BLaER1 (cell line): ENCODE measurements around the gene SND1.

ENCODE experiments used
- H3K27ac ChIP-seq: shearing (Covaris generic); formaldehyde crosslinking; 2 replicates; pipeline ENCODE4 v1.8.1; 2022
- H3K27me3 ChIP-seq: shearing (Covaris generic); formaldehyde crosslinking; 2 replicates; pipeline ENCODE4 v1.8.1; 2022
- H3K36me3 ChIP-seq: shearing (Covaris generic); formaldehyde crosslinking; 2 replicates; pipeline ENCODE4 v1.8.1; 2022
- H3K4me1 ChIP-seq: shearing (Covaris generic); formaldehyde crosslinking; 2 replicates; pipeline ENCODE4 v1.8.1; 2022
- H3K4me2 ChIP-seq: shearing (Covaris generic); formaldehyde crosslinking; 2 replicates; pipeline ENCODE4 v1.8.1; 2022
- H3K4me3 ChIP-seq: shearing (Covaris generic); formaldehyde crosslinking; 2 replicates; pipeline ENCODE4 v1.8.1; 2022
- H3K9ac ChIP-seq: shearing (Covaris generic); formaldehyde crosslinking; 2 replicates; pipeline ENCODE4 v1.8.1; 2022
- H3K9me3 ChIP-seq: shearing (Covaris generic); formaldehyde crosslinking; 2 replicates; pipeline ENCODE4 v1.8.1; 2022
- H4K20me1 ChIP-seq: shearing (Covaris generic); formaldehyde crosslinking; 2 replicates; pipeline ENCODE4 v1.8.1; 2022
- Cebpa-rat ChIP-seq: shearing (Covaris generic); IDR thresholded peaks from 2 replicates; pipeline ENCODE4 v1.8.1; 2022

SND1 gene

GRCh38 chr7:127893547-127893946 is 241.6 kb downstream of the SND1 start:
- TF ChIP-seq Cebpa-rat: no peak
- H3K4me1 ChIP-seq: peaks cover 17% of the 10 kb centered on the region
- no peaks in the 10 kb centered on the region for H3K27me3 ChIP-seq
- peaks cover 7% of the 10 kb centered on the region; the same call in 1 of the 2 replicates for H4K20me1 ChIP-seq
- H3K4me2 ChIP-seq: no peak overlapping the region
- no peak overlapping the region for H3K4me3 ChIP-seq
- H3K27ac ChIP-seq: no peak overlapping the region
- no peak overlapping the region for H3K9ac ChIP-seq
- H3K36me3 ChIP-seq: peaks cover 75% of the 10 kb centered on the region
- H3K9me3 ChIP-seq: no peaks in the 10 kb centered on the region

- Histone ChIP-seq H3K4me2 (no peak overlapping the region), H3K36me3 (peaks cover 66% of the 10 kb centered on the region), H3K27me3 (no peaks in the 10 kb centered on the region), H3K27ac (no peak overlapping the region), H3K4me3 (no peak overlapping the region), H3K4me1 (peaks cover 21% of the 10 kb centered on the region), H4K20me1 (peaks cover 7% of the 10 kb centered on the region; the same call in 1 of the 2 replicates), H3K9ac (no peak overlapping the region), H3K9me3 (no peaks in the 10 kb centered on the region)
- no peak for TF ChIP-seq Cebpa-rat
These were observed 242.6 kb downstream of the SND1 start for GRCh38 chr7:127894588-127894987.

- Histone ChIP-seq H3K4me2 (no peak overlapping the region), H3K36me3 (peaks cover 58% of the 10 kb centered on the region), H3K27ac (no peak overlapping the region), H3K27me3 (no peaks in the 10 kb centered on the region), H3K4me1 (peaks cover 29% of the 10 kb centered on the region), H3K9me3 (no peaks in the 10 kb centered on the region), H3K9ac (no peak overlapping the region), H3K4me3 (no peak overlapping the region), H4K20me1 (peaks cover 15% of the 10 kb centered on the region)
- TF ChIP-seq Cebpa-rat: no peak
These were observed 243.4 kb downstream of the SND1 start for GRCh38 chr7:127895360-127895759.

- Histone ChIP-seq H4K20me1 (peaks cover 20% of the 10 kb centered on the region), H3K4me2 (no peak overlapping the region)
These were observed 243.9 kb downstream of the SND1 start for GRCh38 chr7:127895814-127896280.

GRCh38 chr7:127896659-127897058 is 244.7 kb downstream of the SND1 start:
- H3K36me3 ChIP-seq: peaks cover 45% of the 10 kb centered on the region
- H3K27ac ChIP-seq: no peak overlapping the region

More at GRCh38 chr7:127895814-127896280, 243.9 kb downstream of the SND1 start:
- Histone ChIP-seq H3K27ac (no peak overlapping the region), H3K9ac (no peak overlapping the region), H3K9me3 (no peaks in the 10 kb centered on the region), H3K27me3 (no peaks in the 10 kb centered on the region), H3K4me1 (peaks cover 33% of the 10 kb centered on the region), H3K4me3 (no peak overlapping the region), H3K36me3 (peaks cover 53% of the 10 kb centered on the region)
- TF ChIP-seq Cebpa-rat: no peak

GRCh38 chr7:127897704-127898454 is 245.9 kb downstream of the SND1 start:
- Histone ChIP-seq H3K4me2 (no peak overlapping the region), H3K4me3 (no peak overlapping the region), H3K9ac (no peak overlapping the region), H3K9me3 (no peaks in the 10 kb centered on the region), H3K36me3 (peaks cover 36% of the 10 kb centered on the region), H3K4me1 (peaks cover 38% of the 10 kb centered on the region), H3K27me3 (no peaks in the 10 kb centered on the region), H4K20me1 (peaks cover 33% of the 10 kb centered on the region), H3K27ac (no peak overlapping the region)
- no peak for TF ChIP-seq Cebpa-rat

More at GRCh38 chr7:127896659-127897058, 244.7 kb downstream of the SND1 start:
- Histone ChIP-seq H3K9ac (no peak overlapping the region), H3K27me3 (no peaks in the 10 kb centered on the region), H3K9me3 (no peaks in the 10 kb centered on the region), H3K4me2 (no peak overlapping the region), H4K20me1 (peaks cover 28% of the 10 kb centered on the region), H3K4me3 (no peak overlapping the region), H3K4me1 (peaks cover 38% of the 10 kb centered on the region)
- TF ChIP-seq Cebpa-rat: no peak

GRCh38 chr7:127899411-127899810 is 247.4 kb downstream of the SND1 start:
- Histone ChIP-seq H3K9ac (no peak overlapping the region), H3K27ac (no peak overlapping the region), H4K20me1 (peaks cover 33% of the 10 kb centered on the region), H3K27me3 (no peaks in the 10 kb centered on the region), H3K36me3 (peaks cover 34% of the 10 kb centered on the region), H3K4me3 (no peak overlapping the region), H3K9me3 (no peaks in the 10 kb centered on the region), H3K4me1 (peaks cover 44% of the 10 kb centered on the region), H3K4me2 (no peak overlapping the region)
- TF ChIP-seq Cebpa-rat: no peak

- Histone ChIP-seq H3K4me2 (peak overlapping the region; percentile 60; the same call in 1 of the 2 replicates), H3K27ac (no peak overlapping the region), H3K36me3 (peaks cover 38% of the 10 kb centered on the region)
These were observed 248.1 kb downstream of the SND1 start for GRCh38 chr7:127900141-127900540.

GRCh38 chr7:127900732-127901685 is 249.0 kb downstream of the SND1 start:
- TF ChIP-seq Cebpa-rat: no peak
- H3K27ac ChIP-seq: no peak overlapping the region
- H3K4me3 ChIP-seq: no peak overlapping the region
- H3K4me2 ChIP-seq: peak overlapping the region; percentile 60
- H3K36me3 ChIP-seq: peaks cover 38% of the 10 kb centered on the region
- peaks cover 33% of the 10 kb centered on the region for H4K20me1 ChIP-seq
- no peak overlapping the region for H3K9ac ChIP-seq
- no peaks in the 10 kb centered on the region for H3K27me3 ChIP-seq
- H3K9me3 ChIP-seq: no peaks in the 10 kb centered on the region
- H3K4me1 ChIP-seq: peaks cover 44% of the 10 kb centered on the region

More at GRCh38 chr7:127900141-127900540, 248.1 kb downstream of the SND1 start:
- TF ChIP-seq Cebpa-rat: no peak
- peaks cover 33% of the 10 kb centered on the region for H4K20me1 ChIP-seq
- no peaks in the 10 kb centered on the region for H3K27me3 ChIP-seq
- H3K4me3 ChIP-seq: no peak overlapping the region
- H3K9ac ChIP-seq: no peak overlapping the region
- peaks cover 44% of the 10 kb centered on the region for H3K4me1 ChIP-seq
- no peaks in the 10 kb centered on the region for H3K9me3 ChIP-seq
